AG20443 (cell line): ENCODE data around the gene FAM3C.
"Not testable (repeated sequence)": the region's sequence is repeated elsewhere in the genome, so short reads cannot be mapped to it uniquely, and the experiment has no call there.

Experiments used
- DNase-seq: peaks from one replicate; pipeline ENCODE4 v3.0.0; 2012; ENCODE audit warnings: low spot score, mixed read lengths

The FAM3C gene

GRCh38 chr7:121330053-121330833 is 65.9 kb downstream of the FAM3C start:
- DNase-seq: peak; percentile 46

GRCh38 chr7:121329191-121330052 is 66.7 kb downstream of the FAM3C start:
- peak; percentile 30 for DNase-seq

- peak; percentile 57 for DNase-seq
These were observed 67.5 kb downstream of the FAM3C start, which contains the start of gene WNT16 for GRCh38 chr7:121328508-121329190. WNT16 (plus strand) TSS chr7:121329000; CDS start chr7:121329293, 293 bp downstream.

GRCh38 chr7:121327671-121328070 is 68.4 kb downstream of the FAM3C start:
- no peak for DNase-seq

GRCh38 chr7:121323515-121324302 is 72.4 kb downstream of the FAM3C start:
- DNase-seq: no peak

- no peak for DNase-seq
These were observed 73.6 kb downstream of the FAM3C start for GRCh38 chr7:121322460-121322859.

GRCh38 chr7:121315170-121315569 is 80.9 kb downstream of the FAM3C start:
- DNase-seq: not testable (repeated sequence)

- DNase-seq: peak; percentile 44
These were observed 82.1 kb downstream of the FAM3C start for GRCh38 chr7:121313793-121314676.

- DNase-seq: no peak
These were observed 82.8 kb downstream of the FAM3C start for GRCh38 chr7:121313220-121313792.

- DNase-seq: no peak
These were observed 89.0 kb downstream of the FAM3C start for GRCh38 chr7:121307021-121307574.

- no peak for DNase-seq
These were observed 89.5 kb downstream of the FAM3C start for GRCh38 chr7:121306565-121306964.

- DNase-seq: peak; percentile 51
These were observed 91.0 kb downstream of the FAM3C start for GRCh38 chr7:121305109-121305508.

- no peak for DNase-seq
These were observed 91.9 kb downstream of the FAM3C start for GRCh38 chr7:121304102-121304658.

GRCh38 chr7:121303422-121304101 is 92.5 kb downstream of the FAM3C start:
- no peak for DNase-seq

- DNase-seq: peak; percentile 53
These were observed 93.8 kb downstream of the FAM3C start for GRCh38 chr7:121302214-121302745.

- DNase-seq: no peak
These were observed 94.5 kb downstream of the FAM3C start for GRCh38 chr7:121301446-121302213.

- no peak for DNase-seq
These were observed 95.3 kb downstream of the FAM3C start for GRCh38 chr7:121300685-121301420.
